Measurements from ENCODE around the gene PRCD. TPM values are rescaled to one million over a fixed set of nuclear protein-coding genes. Genes with fewer than 3 reads are reported as not detected.
A peak's percentile ranks its signal among the peaks of the same experiment; 100 is the strongest.
"Not testable (repeated sequence)": the region's sequence is repeated elsewhere in the genome, so short reads cannot be mapped to it uniquely, and the experiment has no call there.

The PRCD gene
- total RNA-seq, 1 donor from 2014 or later: 5.8 TPM

GRCh38 chr17:76515274-76515949 lies 24.4 kb upstream of the PRCD start:
- DNase-seq (ENCODE audit: low read depth): no peak
- no peak for TF ChIP-seq CTCF (conservative IDR thresholded peaks at IDR 0.05; ENCODE audit: low read depth, low read length)
- H3K4me3 ChIP-seq (ENCODE audit: low read depth, low read length): no peak overlapping the region

DNA sequence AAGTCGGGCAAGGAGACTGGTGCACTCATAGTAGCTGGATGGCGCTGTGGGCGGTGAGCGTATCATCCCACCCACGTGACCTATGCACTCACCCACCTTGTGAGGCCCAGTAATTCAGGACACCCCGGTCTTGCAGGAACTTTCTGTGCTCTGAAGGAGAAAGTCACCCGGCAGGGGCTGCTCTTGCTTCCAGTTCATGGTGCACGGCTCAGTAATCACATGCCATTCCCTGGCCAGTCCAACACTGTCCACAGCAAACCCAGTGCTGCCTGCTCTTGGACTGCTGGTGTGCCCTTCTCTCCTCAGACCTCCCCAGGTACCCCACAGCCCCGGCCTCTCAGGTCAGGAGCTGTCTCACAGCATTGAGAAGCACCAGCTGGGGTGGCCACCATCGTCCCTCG lies 22.2 kb upstream of the PRCD start:
- DNase-seq (ENCODE audit: low read depth): no peak
- TF ChIP-seq CTCF (conservative IDR thresholded peaks at IDR 0.05; ENCODE audit: low read depth, low read length): peak; percentile 65
- no peak overlapping the region for H3K4me3 ChIP-seq (ENCODE audit: low read depth, low read length)

GRCh38 chr17:76519048-76519966 lies 20.5 kb upstream of the PRCD start:
- DNase-seq (ENCODE audit: low read depth): no peak
- TF ChIP-seq CTCF (conservative IDR thresholded peaks at IDR 0.05; ENCODE audit: low read depth, low read length): no peak
- no peak overlapping the region for H3K4me3 ChIP-seq (ENCODE audit: low read depth, low read length)

- no peak for DNase-seq (ENCODE audit: low read depth)
- TF ChIP-seq CTCF (conservative IDR thresholded peaks at IDR 0.05; ENCODE audit: low read depth, low read length): no peak
- no peak overlapping the region for H3K4me3 ChIP-seq (ENCODE audit: low read depth, low read length)
Observed at GRCh38 chr17:76521262-76521661, 18.6 kb upstream of the PRCD start.

- not testable (repeated sequence) for H3K4me3 ChIP-seq (ENCODE audit: low read depth, low read length); DNase-seq (ENCODE audit: low read depth)
Observed at GRCh38 chr17:76521683-76522082, 18.2 kb upstream of the PRCD start.

DNA sequence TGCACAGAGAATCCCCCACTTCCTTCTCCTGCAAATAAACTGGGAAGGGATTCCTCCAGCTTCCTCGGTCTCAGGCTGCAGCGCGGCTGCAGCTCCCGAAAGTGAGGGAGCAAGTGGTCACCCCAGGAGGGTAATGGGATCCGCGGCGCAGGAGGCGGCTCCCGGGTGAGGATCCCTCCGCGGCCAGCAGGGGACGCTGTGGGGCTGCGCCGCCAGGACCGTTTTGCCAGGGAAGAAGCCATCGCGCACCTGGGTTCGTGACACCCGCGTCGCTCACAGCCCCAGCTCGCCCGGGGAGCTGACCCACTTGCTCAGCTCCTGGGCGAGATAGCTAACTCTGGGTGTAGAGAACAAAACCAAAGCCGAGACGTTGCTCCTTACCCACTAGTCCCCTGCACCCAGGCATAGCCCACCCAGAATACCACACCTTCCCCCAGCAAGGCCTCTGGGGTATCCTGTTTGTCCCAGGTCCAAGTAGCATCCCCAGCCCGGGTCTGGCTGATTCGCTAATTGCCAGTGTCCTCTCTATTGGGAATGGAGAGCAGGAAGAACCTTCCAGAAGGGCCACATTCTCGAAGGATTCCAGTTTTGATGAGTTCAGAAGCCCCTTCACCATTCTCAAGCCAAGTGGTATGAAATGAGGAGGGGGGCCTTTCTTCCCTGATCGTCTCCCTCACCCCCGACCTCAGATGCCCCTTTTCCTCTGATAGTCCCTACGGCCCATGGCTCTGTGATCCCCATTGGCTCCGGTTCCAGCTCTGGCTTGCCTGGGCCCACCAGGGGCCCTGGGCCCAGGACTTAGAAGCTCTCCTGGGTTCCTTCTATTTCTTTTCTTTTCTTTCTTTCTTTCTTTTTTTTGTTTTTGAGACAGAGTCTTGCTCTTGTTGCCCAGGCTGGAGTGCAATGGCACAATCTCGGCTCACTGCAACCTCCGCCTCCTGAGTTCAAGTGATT lies 16.5 kb upstream of the PRCD start:
- peak overlapping the region; percentile 20 for H3K4me3 ChIP-seq (ENCODE audit: low read depth, low read length)
- DNase-seq (ENCODE audit: low read depth): no peak
- peak; percentile 94 for TF ChIP-seq CTCF (conservative IDR thresholded peaks at IDR 0.05; ENCODE audit: low read depth, low read length)
